GM23338 (cell line): ENCODE measurements around the gene AGXT. TPM values are rescaled to one million over a fixed set of nuclear protein-coding genes. Genes with fewer than 3 reads are reported as not detected.
"Not testable (repeated sequence)": the region's sequence is repeated elsewhere in the genome, so short reads cannot be mapped to it uniquely, and the experiment has no call there.

Experiments
- ATAC-seq: fragments of 200-7000 bp; cut with Tn5 transposase; 3 replicates; pipeline ENCODE4 v1.9.1; 2020
- DNase-seq: peaks from one replicate; pipeline ENCODE4 v3.0.0-alpha.2; 2015; ENCODE audit warnings: low spot score
- H2AFZ ChIP-seq: fragments of 200-600 bp; sonication (generic); 2 replicates; pipeline ENCODE4 v1.8.0; 2016; ENCODE audit warnings: antibody characterized with exemption, mild to moderate bottlenecking, moderate library complexity
- H3F3A ChIP-seq: fragments of 200-600 bp; sonication (generic); replicated peaks from 2 replicates; pipeline ENCODE4 v1.8.0; 2017; ENCODE audit warnings: antibody characterized with exemption, mixed run types, low read depth
- H3K27ac ChIP-seq: fragments of 200-600 bp; sonication (generic); 2 replicates; pipeline ENCODE4 v1.6.1; 2016; ENCODE audit warnings: low read depth
- H3K27me3 ChIP-seq: fragments of 200-600 bp; sonication (generic); 2 replicates; pipeline ENCODE4 v1.8.0; 2016; ENCODE audit warnings: mild to moderate bottlenecking, mixed run types, moderate library complexity; ENCODE audit not compliant: insufficient read depth
- H3K36me3 ChIP-seq: fragments of 200-600 bp; sonication (generic); 2 replicates; pipeline ENCODE4 v1.8.0; 2016; ENCODE audit warnings: mild to moderate bottlenecking; ENCODE audit not compliant: insufficient read depth
- H3K4me1 ChIP-seq: fragments of 200-600 bp; sonication (generic); 2 replicates; pipeline ENCODE4 v1.8.0; 2016; ENCODE audit warnings: mild to moderate bottlenecking, moderate library complexity; ENCODE audit not compliant: insufficient read depth
- H3K4me2 ChIP-seq: fragments of 200-600 bp; sonication (generic); 2 replicates; pipeline ENCODE4 v1.7.1; 2017; ENCODE audit warnings: mixed run types
- H3K4me3 ChIP-seq: fragments of 200-600 bp; sonication (generic); 2 replicates; pipeline ENCODE4 v1.6.1; 2016; ENCODE audit warnings: mixed run types
- H3K79me2 ChIP-seq: fragments of 200-600 bp; sonication (generic); replicated peaks from 2 replicates; pipeline ENCODE4 v1.8.0; 2017; ENCODE audit warnings: mild to moderate bottlenecking; ENCODE audit not compliant: insufficient read depth
- H3K9me2 ChIP-seq: fragments of 200-600 bp; sonication (generic); 2 replicates; pipeline ENCODE4 v1.8.0; 2017; ENCODE audit not compliant: insufficient read depth
- H4K20me1 ChIP-seq: fragments of 200-600 bp; sonication (generic); replicated peaks from 2 replicates; pipeline ENCODE4 v1.8.0; 2017; ENCODE audit warnings: mild to moderate bottlenecking; ENCODE audit not compliant: insufficient read depth
- H3K27ac Mint-ChIP-seq: 2 replicates; pipeline ENCODE4 v1.8.0; 2020; ENCODE audit warnings: inconsistent platforms, mild to moderate bottlenecking, moderate library complexity, mixed read lengths
- H3K27me3 Mint-ChIP-seq: 3 replicates; pipeline ENCODE4 v1.8.0; 2022; ENCODE audit warnings: low read depth, mild to moderate bottlenecking, moderate library complexity, mixed read lengths, inconsistent platforms; ENCODE audit not compliant: insufficient read depth, poor library complexity
- H3K36me3 Mint-ChIP-seq: 3 replicates; pipeline ENCODE4 v1.8.0; 2021; ENCODE audit warnings: low read depth, mild to moderate bottlenecking, inconsistent platforms, moderate library complexity, mixed read lengths
- H3K4me1 Mint-ChIP-seq: 3 replicates; pipeline ENCODE4 v1.8.0; 2020; ENCODE audit warnings: mild to moderate bottlenecking, inconsistent platforms, mixed read lengths
- H3K4me3 Mint-ChIP-seq: 3 replicates; pipeline ENCODE4 v1.8.0; 2021; ENCODE audit warnings: moderate library complexity, mild to moderate bottlenecking, inconsistent platforms, mixed read lengths
- H3K9me3 Mint-ChIP-seq: 3 replicates; pipeline ENCODE4 v1.8.0; 2020; ENCODE audit warnings: moderate library complexity, mild to moderate bottlenecking, inconsistent platforms, mixed read lengths
- CREB1 ChIP-seq: fragments of 250-450 bp; sonication (Bioruptor Pico); IDR thresholded peaks from 2 replicates; pipeline ENCODE4 v1.5.0; 2020; ENCODE audit warnings: low read depth, mild to moderate bottlenecking, moderate library complexity
- EZH2 ChIP-seq: fragments of 200-600 bp; sonication (generic); IDR thresholded peaks from one replicate; pipeline ENCODE4 v1.8.0; 2017; ENCODE audit warnings: antibody characterized with exemption, mild to moderate bottlenecking, low read depth; ENCODE audit not compliant: unreplicated experiment
- EZH2phosphoT487 ChIP-seq: fragments of 200-600 bp; sonication (generic); IDR thresholded peaks from one replicate; pipeline ENCODE4 v1.8.1; 2018; ENCODE audit warnings: antibody characterized with exemption; ENCODE audit not compliant: unreplicated experiment
- POLR2AphosphoS5 ChIP-seq: IDR thresholded peaks from 2 replicates; pipeline ENCODE4 v1.6.1; 2016; ENCODE audit warnings: antibody characterized with exemption, low read depth
- ZNF114 ChIP-seq: fragments of 250-450 bp; sonication (Bioruptor Pico); IDR thresholded peaks from 2 replicates; pipeline ENCODE4 v1.5.0; 2020; ENCODE audit warnings: mild to moderate bottlenecking, moderate library complexity
- polyA plus RNA-seq: library from polyadenylated mRNA; unstranded; fragments of >200 nt; fragmentation: Nextera tagmentation; extraction: Ambion mirVana; gene quantifications from 2 replicates; pipeline ENCODE4 v1.2.1, GENCODE V29; 2016
- total RNA-seq: library from RNA; depleted of rRNA; stranded (reverse); fragments of >200 nt; shearing (Covaris generic); gene quantifications from 2 replicates; pipeline ENCODE4 v1.2.3, GENCODE V29; 2014
- TF ChIP-seq, protein P1 (sequence below): fragments of 250-450 bp; sonication (Bioruptor Pico); IDR thresholded peaks from 2 replicates; pipeline ENCODE4 v1.5.0; 2020; ENCODE audit warnings: mild to moderate bottlenecking, moderate library complexity

Gene AGXT
- total and polyA plus RNA-seq, 2 experiments from 2014 or later: not detected

DNA sequence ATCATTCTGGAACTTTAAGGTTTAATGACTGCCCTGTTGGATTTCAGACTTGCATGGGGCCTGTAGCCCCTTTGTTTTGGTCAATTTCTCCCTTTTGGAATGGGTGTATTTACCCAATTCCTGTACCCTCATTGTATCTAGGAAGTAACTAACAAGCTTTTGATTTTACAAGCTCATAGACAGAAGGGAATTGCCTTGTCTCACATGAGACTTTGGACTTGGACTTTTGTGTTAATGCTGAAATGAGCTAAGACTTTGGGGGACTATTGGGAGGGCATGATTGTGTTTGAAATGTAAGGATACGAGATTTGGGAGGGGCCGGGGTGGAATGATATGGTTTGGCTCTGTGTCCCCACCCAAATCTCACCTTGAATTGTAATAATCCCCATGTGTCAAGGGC, 22.3 kb upstream of the AGXT start:
- Mint-ChIP-seq H3K36me3 (peaks cover 15% of the 10 kb centered on the region), H3K4me1 (peaks cover 25% of the 10 kb centered on the region), H3K9me3 (peaks cover 36% of the 10 kb centered on the region)
- not testable (repeated sequence) for H3K27me3 ChIP-seq, H4K20me1 ChIP-seq, H3K4me3 Mint-ChIP-seq, H3F3A ChIP-seq, H3K27ac Mint-ChIP-seq, H3K79me2 ChIP-seq, H3K9me2 ChIP-seq, H3K4me3 ChIP-seq, H2AFZ ChIP-seq, ATAC-seq, H3K4me2 ChIP-seq, DNase-seq, H3K36me3 ChIP-seq, H3K27ac ChIP-seq, H3K27me3 Mint-ChIP-seq
- peaks cover 11% of the 10 kb centered on the region for H3K4me1 ChIP-seq

DNA sequence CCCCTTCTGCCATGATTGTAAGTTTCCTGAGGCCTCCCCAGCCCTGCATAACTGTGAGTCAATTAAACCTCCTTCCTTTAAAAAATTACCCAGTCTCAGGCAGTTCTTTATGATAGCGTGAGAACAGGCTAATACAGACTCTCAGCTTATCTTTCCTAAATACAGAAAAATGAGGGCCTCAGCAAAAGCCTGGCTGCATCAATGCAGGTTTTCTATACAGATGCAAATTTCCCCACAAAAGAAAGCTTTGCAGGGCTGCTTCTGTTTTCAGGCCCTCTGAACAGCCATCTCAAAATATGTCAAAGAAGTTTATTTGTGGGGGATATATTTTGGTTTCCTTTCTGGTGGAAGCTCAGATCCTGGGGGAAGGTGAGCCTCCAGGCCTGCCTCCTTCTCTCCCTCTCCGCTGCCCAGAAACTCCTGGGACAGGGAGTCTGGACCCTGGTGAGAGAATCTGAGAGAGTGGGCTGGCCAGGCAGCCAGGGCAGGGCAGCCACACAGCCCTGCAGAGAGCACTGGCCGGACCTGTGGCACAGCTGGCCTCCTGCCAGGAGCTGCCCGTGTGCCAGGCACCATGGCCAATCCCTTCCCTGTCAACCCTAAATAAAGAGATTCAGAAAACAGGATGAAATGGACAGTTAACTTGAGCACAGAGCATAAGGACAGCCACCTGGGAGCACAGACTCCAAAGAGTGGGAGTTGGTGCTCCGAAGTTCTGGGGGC, 21.6 kb upstream of the AGXT start:
- Histone ChIP-seq H3F3A (no peaks in the 10 kb centered on the region), H3K4me1 (peaks cover 11% of the 10 kb centered on the region), H3K27me3 (no peaks in the 10 kb centered on the region), H3K36me3 (no peaks in the 10 kb centered on the region), H2AFZ (no peak overlapping the region), H3K9me2 (0 out of 2 replicates have a peak, but pooled peaks cover 7% of the 10 kb centered on the region), H3K4me2 (no peak overlapping the region), H4K20me1 (no peaks in the 10 kb centered on the region), H3K79me2 (no peaks in the 10 kb centered on the region), H3K4me3 (0 out of 2 replicates have a peak overlapping the region, but pooled peaks have one; percentile 20), H3K27ac (no peak overlapping the region)
- Mint-ChIP-seq H3K27me3 (peaks cover 3% of the 10 kb centered on the region), H3K36me3 (peaks cover 15% of the 10 kb centered on the region), H3K27ac (0 out of 2 replicates have a peak overlapping the region, but pooled peaks have one; percentile 17), H3K4me3 (no peak overlapping the region), H3K9me3 (peaks cover 36% of the 10 kb centered on the region), H3K4me1 (peaks cover 27% of the 10 kb centered on the region)
- TF ChIP-seq ZNF114 (CRISPR knock-in tag) (no peak), POLR2AphosphoS5 (no peak), EZH2phosphoT487 (no peak), CREB1 (CRISPR knock-in tag) (no peak), EZH2 (no peak)
- TF ChIP-seq, protein P1, sequence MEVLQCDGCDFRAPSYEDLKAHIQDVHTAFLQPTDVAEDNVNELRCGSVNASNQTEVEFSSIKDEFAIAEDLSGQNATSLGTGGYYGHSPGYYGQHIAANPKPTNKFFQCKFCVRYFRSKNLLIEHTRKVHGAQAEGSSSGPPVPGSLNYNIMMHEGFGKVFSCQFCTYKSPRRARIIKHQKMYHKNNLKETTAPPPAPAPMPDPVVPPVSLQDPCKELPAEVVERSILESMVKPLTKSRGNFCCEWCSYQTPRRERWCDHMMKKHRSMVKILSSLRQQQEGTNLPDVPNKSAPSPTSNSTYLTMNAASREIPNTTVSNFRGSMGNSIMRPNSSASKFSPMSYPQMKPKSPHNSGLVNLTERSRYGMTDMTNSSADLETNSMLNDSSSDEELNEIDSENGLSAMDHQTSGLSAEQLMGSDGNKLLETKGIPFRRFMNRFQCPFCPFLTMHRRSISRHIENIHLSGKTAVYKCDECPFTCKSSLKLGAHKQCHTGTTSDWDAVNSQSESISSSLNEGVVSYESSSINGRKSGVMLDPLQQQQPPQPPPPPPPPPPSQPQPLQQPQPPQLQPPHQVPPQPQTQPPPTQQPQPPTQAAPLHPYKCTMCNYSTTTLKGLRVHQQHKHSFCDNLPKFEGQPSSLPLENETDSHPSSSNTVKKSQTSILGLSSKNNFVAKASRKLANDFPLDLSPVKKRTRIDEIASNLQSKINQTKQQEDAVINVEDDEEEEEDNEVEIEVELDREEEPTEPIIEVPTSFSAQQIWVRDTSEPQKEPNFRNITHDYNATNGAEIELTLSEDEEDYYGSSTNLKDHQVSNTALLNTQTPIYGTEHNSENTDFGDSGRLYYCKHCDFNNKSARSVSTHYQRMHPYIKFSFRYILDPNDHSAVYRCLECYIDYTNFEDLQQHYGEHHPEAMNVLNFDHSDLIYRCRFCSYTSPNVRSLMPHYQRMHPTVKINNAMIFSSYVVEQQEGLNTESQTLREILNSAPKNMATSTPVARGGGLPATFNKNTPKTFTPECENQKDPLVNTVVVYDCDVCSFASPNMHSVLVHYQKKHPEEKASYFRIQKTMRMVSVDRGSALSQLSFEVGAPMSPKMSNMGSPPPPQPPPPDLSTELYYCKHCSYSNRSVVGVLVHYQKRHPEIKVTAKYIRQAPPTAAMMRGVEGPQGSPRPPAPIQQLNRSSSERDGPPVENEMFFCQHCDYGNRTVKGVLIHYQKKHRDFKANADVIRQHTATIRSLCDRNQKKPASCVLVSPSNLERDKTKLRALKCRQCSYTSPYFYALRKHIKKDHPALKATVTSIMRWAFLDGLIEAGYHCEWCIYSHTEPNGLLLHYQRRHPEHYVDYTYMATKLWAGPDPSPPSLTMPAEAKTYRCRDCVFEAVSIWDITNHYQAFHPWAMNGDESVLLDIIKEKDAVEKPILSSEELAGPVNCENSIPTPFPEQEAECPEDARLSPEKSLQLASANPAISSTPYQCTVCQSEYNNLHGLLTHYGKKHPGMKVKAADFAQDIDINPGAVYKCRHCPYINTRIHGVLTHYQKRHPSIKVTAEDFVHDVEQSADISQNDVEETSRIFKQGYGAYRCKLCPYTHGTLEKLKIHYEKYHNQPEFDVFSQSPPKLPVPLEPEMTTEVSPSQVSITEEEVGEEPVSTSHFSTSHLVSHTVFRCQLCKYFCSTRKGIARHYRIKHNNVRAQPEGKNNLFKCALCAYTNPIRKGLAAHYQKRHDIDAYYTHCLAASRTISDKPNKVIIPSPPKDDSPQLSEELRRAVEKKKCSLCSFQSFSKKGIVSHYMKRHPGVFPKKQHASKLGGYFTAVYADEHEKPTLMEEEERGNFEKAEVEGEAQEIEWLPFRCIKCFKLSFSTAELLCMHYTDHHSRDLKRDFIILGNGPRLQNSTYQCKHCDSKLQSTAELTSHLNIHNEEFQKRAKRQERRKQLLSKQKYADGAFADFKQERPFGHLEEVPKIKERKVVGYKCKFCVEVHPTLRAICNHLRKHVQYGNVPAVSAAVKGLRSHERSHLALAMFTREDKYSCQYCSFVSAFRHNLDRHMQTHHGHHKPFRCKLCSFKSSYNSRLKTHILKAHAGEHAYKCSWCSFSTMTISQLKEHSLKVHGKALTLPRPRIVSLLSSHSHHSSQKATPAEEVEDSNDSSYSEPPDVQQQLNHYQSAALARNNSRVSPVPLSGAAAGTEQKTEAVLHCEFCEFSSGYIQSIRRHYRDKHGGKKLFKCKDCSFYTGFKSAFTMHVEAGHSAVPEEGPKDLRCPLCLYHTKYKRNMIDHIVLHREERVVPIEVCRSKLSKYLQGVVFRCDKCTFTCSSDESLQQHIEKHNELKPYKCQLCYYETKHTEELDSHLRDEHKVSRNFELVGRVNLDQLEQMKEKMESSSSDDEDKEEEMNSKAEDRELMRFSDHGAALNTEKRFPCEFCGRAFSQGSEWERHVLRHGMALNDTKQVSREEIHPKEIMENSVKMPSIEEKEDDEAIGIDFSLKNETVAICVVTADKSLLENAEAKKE: no peak
- ATAC-seq (no peak), DNase-seq (no peak)
